ENCODE data around the gene CDC23.

The CDC23 gene

DNA sequence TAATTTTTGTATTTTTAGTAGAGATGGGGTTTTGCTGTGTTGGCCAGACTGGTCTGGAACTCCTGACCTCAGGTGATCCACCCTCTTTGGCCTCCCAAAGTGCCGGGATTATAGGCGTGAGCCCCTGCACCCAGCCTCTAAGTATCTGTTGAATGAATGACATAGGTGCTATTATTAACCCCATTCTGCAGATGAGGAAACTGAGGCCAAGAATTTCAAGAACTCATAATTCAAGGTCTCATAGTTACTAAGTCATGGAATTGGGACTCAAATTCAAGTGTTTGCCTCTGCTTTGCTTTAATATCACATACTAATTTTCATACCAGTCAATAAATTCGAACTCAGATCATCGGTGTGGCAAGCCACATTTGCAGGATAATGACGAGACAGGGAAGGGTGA, 32.3 kb downstream of the CDC23 start:
- Histone ChIP-seq H3K9me3 (ENCODE audit: control insufficient read depth, insufficient read depth, low read length) (no peaks in the 10 kb centered on the region), H3K36me3 (ENCODE audit: control insufficient read depth, low read length) (peaks cover 84% of the 10 kb centered on the region), H3K9me2 (replicated peaks; ENCODE audit: control insufficient read depth, low read length) (no peaks in the 10 kb centered on the region), H3K79me2 (ENCODE audit: control insufficient read depth, low read length) (peaks cover 54% of the 10 kb centered on the region), H4K20me1 (ENCODE audit: control insufficient read depth, insufficient read depth, low read depth, low read length) (0 out of 2 replicates have a peak, but pooled peaks cover 4% of the 10 kb centered on the region), H3K4me3 (ENCODE audit: low read length) (peak overlapping the region; percentile 88; the same call in 1 of the 2 replicates), H3K27ac (ENCODE audit: low read depth, low read length) (no peak overlapping the region), H3K4me1 (ENCODE audit: control insufficient read depth, low read length) (peaks cover 23% of the 10 kb centered on the region), H3K4me2 (ENCODE audit: low read length) (peak overlapping the region; percentile 72), H3K27me3 (ENCODE audit: control insufficient read depth, low read length) (no peaks in the 10 kb centered on the region), H3F3A (ENCODE audit: control insufficient read depth, insufficient read depth) (peaks cover 5% of the 10 kb centered on the region; the same call in 1 of the 2 replicates)
- TF ChIP-seq, protein P1, sequence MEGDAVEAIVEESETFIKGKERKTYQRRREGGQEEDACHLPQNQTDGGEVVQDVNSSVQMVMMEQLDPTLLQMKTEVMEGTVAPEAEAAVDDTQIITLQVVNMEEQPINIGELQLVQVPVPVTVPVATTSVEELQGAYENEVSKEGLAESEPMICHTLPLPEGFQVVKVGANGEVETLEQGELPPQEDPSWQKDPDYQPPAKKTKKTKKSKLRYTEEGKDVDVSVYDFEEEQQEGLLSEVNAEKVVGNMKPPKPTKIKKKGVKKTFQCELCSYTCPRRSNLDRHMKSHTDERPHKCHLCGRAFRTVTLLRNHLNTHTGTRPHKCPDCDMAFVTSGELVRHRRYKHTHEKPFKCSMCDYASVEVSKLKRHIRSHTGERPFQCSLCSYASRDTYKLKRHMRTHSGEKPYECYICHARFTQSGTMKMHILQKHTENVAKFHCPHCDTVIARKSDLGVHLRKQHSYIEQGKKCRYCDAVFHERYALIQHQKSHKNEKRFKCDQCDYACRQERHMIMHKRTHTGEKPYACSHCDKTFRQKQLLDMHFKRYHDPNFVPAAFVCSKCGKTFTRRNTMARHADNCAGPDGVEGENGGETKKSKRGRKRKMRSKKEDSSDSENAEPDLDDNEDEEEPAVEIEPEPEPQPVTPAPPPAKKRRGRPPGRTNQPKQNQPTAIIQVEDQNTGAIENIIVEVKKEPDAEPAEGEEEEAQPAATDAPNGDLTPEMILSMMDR (IDR thresholded peaks at IDR 0.05; ENCODE audit: low read depth, low read length, poor library complexity, severe bottlenecking), result no peak
- no peak for TF ChIP-seq EZH2phosphoT487 (IDR thresholded peaks at IDR 0.05; ENCODE audit: borderline replicate concordance, low read length)

DNA sequence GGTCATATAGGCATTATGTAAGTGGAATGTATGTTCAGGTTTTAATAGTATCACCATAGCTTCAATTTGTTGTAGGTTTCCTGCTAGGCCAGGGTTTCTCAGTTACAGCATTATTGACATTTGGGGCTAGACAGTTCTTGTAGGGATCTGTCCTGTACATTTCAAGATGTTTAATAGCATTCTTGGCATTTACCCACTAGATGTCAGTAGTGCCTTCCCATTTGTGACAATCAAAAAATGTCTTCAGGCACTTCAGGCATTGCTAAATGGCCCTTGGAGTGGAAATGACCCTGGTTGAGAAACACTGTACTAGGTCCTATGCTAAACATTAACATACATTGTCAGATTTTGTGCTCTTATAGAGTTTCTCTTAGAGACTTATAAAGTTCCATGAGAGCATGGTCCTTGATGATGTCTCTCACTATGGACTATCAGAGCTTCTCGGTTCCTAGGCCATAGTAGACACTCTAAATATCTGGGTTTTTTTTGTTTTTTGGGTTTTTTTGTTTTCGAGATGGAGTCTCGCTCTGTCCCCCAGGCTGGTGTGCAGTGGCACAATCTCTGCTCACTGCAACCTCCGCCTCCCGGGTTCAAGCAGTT, 32.8 kb downstream of the CDC23 start:
- Histone ChIP-seq H3K79me2 (ENCODE audit: control insufficient read depth, low read length) (peaks cover 58% of the 10 kb centered on the region), H3K36me3 (ENCODE audit: control insufficient read depth, low read length) (peaks cover 82% of the 10 kb centered on the region), H3K27ac (ENCODE audit: low read depth, low read length) (no peak overlapping the region), H3K4me3 (ENCODE audit: low read length) (peak overlapping the region; percentile 88), H3F3A (ENCODE audit: control insufficient read depth, insufficient read depth) (0 out of 2 replicates have a peak, but pooled peaks cover under 1% of the 10 kb centered on the region), H3K27me3 (ENCODE audit: control insufficient read depth, low read length) (no peaks in the 10 kb centered on the region), H3K4me1 (ENCODE audit: control insufficient read depth, low read length) (peaks cover 24% of the 10 kb centered on the region), H3K9me2 (replicated peaks; ENCODE audit: control insufficient read depth, low read length) (no peaks in the 10 kb centered on the region), H3K4me2 (ENCODE audit: low read length) (peak overlapping the region; percentile 72), H4K20me1 (ENCODE audit: control insufficient read depth, insufficient read depth, low read depth, low read length) (0 out of 2 replicates have a peak, but pooled peaks cover 4% of the 10 kb centered on the region), H3K9me3 (ENCODE audit: control insufficient read depth, insufficient read depth, low read length) (no peaks in the 10 kb centered on the region)
- no peak for TF ChIP-seq EZH2phosphoT487 (IDR thresholded peaks at IDR 0.05; ENCODE audit: borderline replicate concordance, low read length)
- TF ChIP-seq, protein P1 (IDR thresholded peaks at IDR 0.05; ENCODE audit: low read depth, low read length, poor library complexity, severe bottlenecking), result peak; percentile 59

DNA sequence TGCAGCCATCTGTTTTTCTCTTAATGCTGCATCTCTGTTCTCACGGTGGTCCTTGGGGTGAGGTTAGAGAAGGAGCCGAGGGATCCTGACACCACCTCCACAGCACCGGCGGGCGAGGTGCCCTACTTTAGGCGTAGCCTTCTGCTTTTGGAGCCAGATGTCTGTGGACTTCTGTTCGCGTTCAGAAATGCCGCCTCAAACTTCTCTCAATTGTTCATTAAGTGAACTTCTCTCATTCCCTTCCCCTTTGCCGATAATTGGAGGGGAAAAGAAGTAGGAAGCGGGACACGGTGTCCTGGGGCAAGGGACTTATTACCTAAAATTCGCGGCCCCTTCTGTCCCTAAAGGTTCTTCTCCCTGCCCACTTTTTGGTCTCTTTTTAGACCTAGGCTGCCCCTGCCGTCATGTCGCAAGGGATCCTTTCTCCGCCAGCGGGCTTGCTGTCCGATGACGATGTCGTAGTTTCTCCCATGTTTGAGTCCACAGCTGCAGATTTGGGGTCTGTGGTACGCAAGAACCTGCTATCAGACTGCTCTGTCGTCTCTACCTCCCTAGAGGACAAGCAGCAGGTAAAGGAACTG, 33.8 kb downstream of the CDC23 start:
- Histone ChIP-seq H3K36me3 (ENCODE audit: control insufficient read depth, low read length) (peaks cover 81% of the 10 kb centered on the region), H3K79me2 (ENCODE audit: control insufficient read depth, low read length) (peaks cover 68% of the 10 kb centered on the region)

More for the DNA sequence above, 33.8 kb downstream of the CDC23 start:
- no peaks in the 10 kb centered on the region for H3K27me3 ChIP-seq (ENCODE audit: control insufficient read depth, low read length)
- H4K20me1 ChIP-seq (ENCODE audit: control insufficient read depth, insufficient read depth, low read depth, low read length), result 0 out of 2 replicates have a peak, but pooled peaks cover 4% of the 10 kb centered on the region
- no peaks in the 10 kb centered on the region for H3K9me3 ChIP-seq (ENCODE audit: control insufficient read depth, insufficient read depth, low read length)
- no peaks in the 10 kb centered on the region for H3K9me2 ChIP-seq (replicated peaks; ENCODE audit: control insufficient read depth, low read length)
- H3K27ac ChIP-seq (ENCODE audit: low read depth, low read length), result peak overlapping the region; percentile 74
- H3F3A ChIP-seq (ENCODE audit: control insufficient read depth, insufficient read depth), result no peaks in the 10 kb centered on the region
- peak overlapping the region; percentile 72 for H3K4me2 ChIP-seq (ENCODE audit: low read length)
- H3K4me1 ChIP-seq (ENCODE audit: control insufficient read depth, low read length), result peaks cover 30% of the 10 kb centered on the region
- TF ChIP-seq EZH2phosphoT487 (IDR thresholded peaks at IDR 0.05; ENCODE audit: borderline replicate concordance, low read length), result no peak
- TF ChIP-seq, protein P1 (IDR thresholded peaks at IDR 0.05; ENCODE audit: low read depth, low read length, poor library complexity, severe bottlenecking), result no peak
- peak overlapping the region; percentile 88 for H3K4me3 ChIP-seq (ENCODE audit: low read length)

All from DOHH2 (cell line).